ENCODE measurements around the gene VASH2.

DNA sequence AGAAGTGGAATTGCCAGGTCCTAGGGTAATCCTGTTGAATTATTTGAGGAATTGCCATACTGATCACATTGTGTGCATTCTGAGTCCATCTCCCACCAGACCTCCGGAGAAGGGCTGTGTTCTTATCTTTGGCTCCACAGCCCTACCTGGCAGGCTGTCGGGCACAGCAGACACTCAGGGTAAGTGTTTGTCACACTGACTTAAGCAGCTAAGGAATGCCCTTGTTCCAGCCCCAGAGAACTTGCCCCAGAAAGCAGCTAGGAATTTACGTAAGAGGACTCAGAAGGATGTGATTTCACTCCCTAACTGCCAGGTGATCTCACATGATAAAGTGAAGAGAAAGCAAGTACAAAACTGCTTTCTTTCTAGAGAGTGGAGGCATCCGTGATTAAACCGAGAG, 21.0 kb downstream of the VASH2 start:
- no peak for TF ChIP-seq POLR2AphosphoS5 (IDR thresholded peaks at IDR 0.05)
- TF ChIP-seq, protein P1, sequence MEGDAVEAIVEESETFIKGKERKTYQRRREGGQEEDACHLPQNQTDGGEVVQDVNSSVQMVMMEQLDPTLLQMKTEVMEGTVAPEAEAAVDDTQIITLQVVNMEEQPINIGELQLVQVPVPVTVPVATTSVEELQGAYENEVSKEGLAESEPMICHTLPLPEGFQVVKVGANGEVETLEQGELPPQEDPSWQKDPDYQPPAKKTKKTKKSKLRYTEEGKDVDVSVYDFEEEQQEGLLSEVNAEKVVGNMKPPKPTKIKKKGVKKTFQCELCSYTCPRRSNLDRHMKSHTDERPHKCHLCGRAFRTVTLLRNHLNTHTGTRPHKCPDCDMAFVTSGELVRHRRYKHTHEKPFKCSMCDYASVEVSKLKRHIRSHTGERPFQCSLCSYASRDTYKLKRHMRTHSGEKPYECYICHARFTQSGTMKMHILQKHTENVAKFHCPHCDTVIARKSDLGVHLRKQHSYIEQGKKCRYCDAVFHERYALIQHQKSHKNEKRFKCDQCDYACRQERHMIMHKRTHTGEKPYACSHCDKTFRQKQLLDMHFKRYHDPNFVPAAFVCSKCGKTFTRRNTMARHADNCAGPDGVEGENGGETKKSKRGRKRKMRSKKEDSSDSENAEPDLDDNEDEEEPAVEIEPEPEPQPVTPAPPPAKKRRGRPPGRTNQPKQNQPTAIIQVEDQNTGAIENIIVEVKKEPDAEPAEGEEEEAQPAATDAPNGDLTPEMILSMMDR (IDR thresholded peaks at IDR 0.05; ENCODE audit: poor library complexity, severe bottlenecking) = no peak
- TF ChIP-seq RAD21 (conservative IDR thresholded peaks at IDR 0.05) = no peak
- TF ChIP-seq EZH2 (IDR thresholded peaks at IDR 0.05; ENCODE audit: borderline replicate concordance, insufficient read depth, low read length, poor library complexity, severe bottlenecking) = no peak
